Stimulated activated CD4-positive, alpha-beta T cell treated with anti-CD3 and anti-CD28 coated beads, Interleukin-12 subunit alpha, Interleukin-12 subunit beta, amount 100 ng/mL, for 24 hours (primary cell): ENCODE data around the gene UTP14A.

Experiments
- DNase-seq, 2 experiments: peaks; one replicate each; pipeline ENCODE4 v3.0.0-alpha.2; 2020; ENCODE audit warnings: low read depth in 2 of 2

UTP14A gene

GRCh38 chrX:129945131-129945530 lies 39.2 kb downstream of the UTP14A start:
- DNase-seq = no peak

GRCh38 chrX:129953334-129953648 lies 47.3 kb downstream of the UTP14A start:
- DNase-seq = no peak

GRCh38 chrX:129953881-129954280 lies 47.9 kb downstream of the UTP14A start:
- no peak for DNase-seq

- DNase-seq = no peak
These were observed 48.8 kb downstream of the UTP14A start for GRCh38 chrX:129954804-129955203.

GRCh38 chrX:129955682-129956081 lies 49.7 kb downstream of the UTP14A start:
- DNase-seq = no peak

- no peak for DNase-seq
These were observed 50.2 kb downstream of the UTP14A start for GRCh38 chrX:129956145-129956544.

- no peak for DNase-seq
These were observed 50.8 kb downstream of the UTP14A start for GRCh38 chrX:129956765-129957164.

- no peak for DNase-seq
These were observed 51.5 kb downstream of the UTP14A start for GRCh38 chrX:129957241-129958082.

- DNase-seq = no peak
These were observed 52.1 kb downstream of the UTP14A start for GRCh38 chrX:129958083-129958465.

GRCh38 chrX:129958814-129959492 lies 53.0 kb downstream of the UTP14A start:
- no peak for DNase-seq

- no peak for DNase-seq
These were observed 53.5 kb downstream of the UTP14A start for GRCh38 chrX:129959493-129959832.

GRCh38 chrX:129961180-129962083 lies 55.5 kb downstream of the UTP14A start:
- peak in 1 of 2 experiments; percentile 59 for DNase-seq

GRCh38 chrX:129963729-129964128 lies 57.8 kb downstream of the UTP14A start:
- DNase-seq = no peak

- DNase-seq = no peak
These were observed 59.2 kb downstream of the UTP14A start for GRCh38 chrX:129965166-129965565.

GRCh38 chrX:129968968-129969367 lies 63.0 kb downstream of the UTP14A start:
- no peak for DNase-seq

GRCh38 chrX:129976441-129976840 lies 70.5 kb downstream of the UTP14A start:
- DNase-seq = no peak
